Measurements from ENCODE around the gene MTHFD2. TPM values are rescaled to one million over a fixed set of nuclear protein-coding genes. Genes with fewer than 3 reads are reported as not detected.

MTHFD2 gene
- total RNA-seq (100 to 1,000 TPM; 379 to 397 TPM), polyA plus RNA-seq (11.0 TPM)

DNA sequence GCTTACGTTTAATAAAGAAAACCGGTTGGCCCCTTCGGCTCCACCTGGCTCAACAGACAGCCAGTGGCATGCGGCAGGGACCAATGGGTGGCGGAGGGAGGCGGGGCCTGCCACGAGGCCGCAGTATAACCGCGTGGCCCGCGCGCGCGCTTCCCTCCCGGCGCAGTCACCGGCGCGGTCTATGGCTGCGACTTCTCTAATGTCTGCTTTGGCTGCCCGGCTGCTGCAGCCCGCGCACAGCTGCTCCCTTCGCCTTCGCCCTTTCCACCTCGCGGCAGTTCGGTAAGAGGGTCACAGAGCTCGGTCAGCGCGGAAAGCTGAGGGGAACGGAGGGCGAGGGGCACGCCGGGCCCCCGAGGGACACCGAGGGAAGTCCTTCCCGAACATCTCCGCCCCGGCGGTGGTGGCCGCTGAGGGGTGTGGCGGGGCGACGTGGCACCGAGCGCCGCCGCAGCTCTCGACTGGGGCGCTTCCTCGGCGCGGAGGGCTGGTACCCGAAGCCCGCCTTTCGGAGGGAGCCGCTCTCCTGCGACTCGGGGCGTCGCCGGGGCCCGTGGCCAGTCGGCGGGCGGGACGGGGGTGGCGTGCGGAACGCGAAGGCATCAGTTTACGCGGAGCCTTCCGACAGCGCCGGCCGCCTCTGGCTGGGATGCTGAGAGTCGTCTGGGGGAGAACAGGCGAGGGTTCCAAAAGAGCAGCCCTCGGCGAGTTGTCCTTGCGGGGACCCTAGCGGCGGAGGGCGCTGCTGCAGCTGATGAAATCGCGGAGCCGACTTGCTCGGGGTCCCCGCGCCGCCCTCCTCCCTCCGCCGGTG, at the start of gene MTHFD2:
MTHFD2 (plus strand) TSS at position 155 of the 814 bp plus-strand sequence; CDS start at position 182, 27 bp downstream.
- POLR2A ChIA-PET: interaction anchor here (0.6 to 3.6 kb wide), 12 partner anchors 9 to 462 kb away, joined by 3 to 84 read pairs (median 3); partner anchors contain the start of genes MOB1A, STAMBP and TPRKB
- H3K4me3 ChIP-seq (ENCODE audit: low read length): peak within 1 kb of the TSS; percentile 97
- H3K4me1 Mint-ChIP-seq: peaks cover 23 to 44% (median 40%) of the 10 kb centered on the region in 3 donors
- H3K36me3 ChIP-seq (ENCODE audit: insufficient read depth, low read length): no peaks in the 10 kb centered on the region
- peaks cover 0 to 7% (median 0%) of the 10 kb centered on the region in 3 donors for H3K36me3 Mint-ChIP-seq
- no peaks in the 10 kb centered on the region for H3K27me3 ChIP-seq (ENCODE audit: insufficient read depth, low read length, poor library complexity, severe bottlenecking)
- peak within 1 kb of the TSS; percentile 85 to 100 (median 98) for H3K27ac Mint-ChIP-seq
- H3K27me3 Mint-ChIP-seq: no peaks in the 10 kb centered on the region
- peak within 1 kb of the TSS; percentile 84 for H3K27ac ChIP-seq (ENCODE audit: low read depth, low read length)
- peak; percentile 82 to 91 (median 84) for DNase-seq
- H3K9me3 Mint-ChIP-seq: no peaks in the 10 kb centered on the region
- peaks cover 23% of the 10 kb centered on the region for H3K4me1 ChIP-seq (ENCODE audit: insufficient read depth, low read length)
- H3K9me3 ChIP-seq (ENCODE audit: low read length): no peaks in the 10 kb centered on the region
- H3K4me3 Mint-ChIP-seq: peak within 1 kb of the TSS; percentile 90 to 100 (median 95)
- CTCF ChIA-PET: interaction anchor here (0.7 to 5.0 kb wide), 12 partner anchors 9 to 372 kb away, joined by 3 to 59 read pairs (median 6); partner anchors contain the start of genes BOLA3 and MOB1A

DNA sequence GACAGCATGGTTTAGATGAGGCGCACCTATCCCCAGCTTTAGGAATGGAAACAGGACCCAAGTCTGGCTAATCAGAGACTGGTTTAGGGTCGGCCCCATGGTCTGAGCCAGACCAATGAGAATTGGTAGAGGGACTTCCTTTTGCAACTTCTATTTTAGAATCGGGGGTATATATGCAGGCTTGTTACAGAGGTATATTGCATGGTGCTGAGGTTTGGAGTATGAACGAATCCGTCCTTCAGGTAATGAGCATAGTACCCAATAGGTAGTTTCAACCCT, 49.2 kb upstream of the MTHFD2 start:
- CTCF ChIA-PET: interaction anchor here (1.1 to 3.6 kb wide), 8 partner anchors 12 to 322 kb away, joined by 4 to 16 read pairs (median 6); partner anchors contain the start of genes MOB1A and MTHFD2
- no peaks in the 10 kb centered on the region for H3K27me3 ChIP-seq (ENCODE audit: insufficient read depth, low read length, poor library complexity, severe bottlenecking)

DNA sequence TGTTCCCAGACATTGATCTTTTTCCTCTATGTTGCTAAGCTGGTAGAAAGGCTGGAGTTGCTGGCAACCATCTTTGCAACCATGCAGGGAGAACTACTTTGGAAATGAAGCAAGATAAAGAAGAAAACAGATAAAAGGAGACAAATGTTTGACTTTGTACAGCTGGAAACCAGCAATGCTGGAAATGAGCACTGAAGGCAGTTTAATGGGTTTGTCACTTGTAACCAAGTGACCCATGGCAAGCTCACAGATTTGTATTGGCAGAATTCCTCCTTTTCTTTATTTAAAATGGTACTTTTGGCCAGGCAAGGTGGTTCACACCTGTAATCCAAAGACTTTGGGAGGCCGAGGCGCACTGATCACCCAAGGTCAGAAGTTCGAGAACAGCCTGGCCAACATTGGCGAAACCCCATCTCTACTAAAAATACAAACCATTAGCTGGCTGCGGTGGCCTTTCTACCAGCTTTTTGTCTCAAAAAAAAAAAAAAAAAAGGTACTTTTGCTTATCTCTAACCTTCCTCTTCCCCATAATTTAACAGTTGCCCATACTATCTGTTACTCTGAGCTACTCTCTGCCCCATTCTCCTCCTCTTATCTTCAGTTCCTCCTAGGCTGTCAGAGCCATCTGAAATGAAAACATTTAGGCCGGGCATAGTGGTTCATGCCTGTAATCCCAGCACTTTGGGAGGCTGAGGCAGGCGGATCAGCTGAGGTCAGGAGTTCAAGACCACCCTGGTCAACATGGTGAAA, 48.7 kb upstream of the MTHFD2 start:
- CTCF ChIA-PET: interaction anchor here (1.1 to 3.6 kb wide), 5 partner anchors 29 to 322 kb away, joined by 3 to 15 read pairs (median 6); partner anchors contain the start of genes MOB1A and MTHFD2
- Mint-ChIP-seq H3K36me3 (peaks cover 0 to 38% (median 7%) of the 10 kb centered on the region in 3 donors), H3K4me1 (peaks cover 5 to 9% (median 6%) of the 10 kb centered on the region in 3 donors), H3K4me3 (peak overlapping the region in 4 of 7 donors; percentile 23 to 41 (median 40)), H3K9me3 (no peaks in the 10 kb centered on the region), H3K27ac (peak overlapping the region; percentile 17 to 92 (median 55)), H3K27me3 (no peaks in the 10 kb centered on the region)
- Histone ChIP-seq H3K4me1 (ENCODE audit: insufficient read depth, low read length) (peaks cover 12% of the 10 kb centered on the region), H3K27me3 (ENCODE audit: insufficient read depth, low read length, poor library complexity, severe bottlenecking) (no peaks in the 10 kb centered on the region), H3K4me3 (ENCODE audit: low read length) (no peak overlapping the region), H3K27ac (ENCODE audit: low read depth, low read length) (no peak overlapping the region), H3K36me3 (ENCODE audit: insufficient read depth, low read length) (peaks cover 8% of the 10 kb centered on the region), H3K9me3 (ENCODE audit: low read length) (no peaks in the 10 kb centered on the region)
- POLR2A ChIA-PET: interaction anchor here (0.8 to 2.5 kb wide), 2 partner anchors 29 to 50 kb away, joined by 3 to 13 read pairs; partner anchors contain the start of gene MOB1A
- DNase-seq: no peak

More for the DNA sequence above, 49.2 kb upstream of the MTHFD2 start:
- H3K36me3 ChIP-seq (ENCODE audit: insufficient read depth, low read length): peaks cover 9% of the 10 kb centered on the region
- Mint-ChIP-seq H3K27me3 (no peaks in the 10 kb centered on the region), H3K27ac (peak overlapping the region in 6 of 8 donors; percentile 7 to 58 (median 40)), H3K9me3 (no peaks in the 10 kb centered on the region), H3K4me1 (peaks cover 5 to 9% (median 6%) of the 10 kb centered on the region in 3 donors), H3K36me3 (peaks cover 0 to 35% (median 7%) of the 10 kb centered on the region in 3 donors), H3K4me3 (peak overlapping the region in 1 of 7 donors; percentile 23)
- no peak for DNase-seq
- no peak overlapping the region for H3K27ac ChIP-seq (ENCODE audit: low read depth, low read length)
- H3K4me1 ChIP-seq (ENCODE audit: insufficient read depth, low read length): peaks cover 12% of the 10 kb centered on the region
- H3K9me3 ChIP-seq (ENCODE audit: low read length): no peaks in the 10 kb centered on the region
- POLR2A ChIA-PET: interaction anchor here (0.5 to 2.5 kb wide), 3 partner anchors 29 to 216 kb away, joined by 3 to 13 read pairs (median 10); partner anchors contain the start of gene MOB1A
- no peak overlapping the region for H3K4me3 ChIP-seq (ENCODE audit: low read length)

DNA sequence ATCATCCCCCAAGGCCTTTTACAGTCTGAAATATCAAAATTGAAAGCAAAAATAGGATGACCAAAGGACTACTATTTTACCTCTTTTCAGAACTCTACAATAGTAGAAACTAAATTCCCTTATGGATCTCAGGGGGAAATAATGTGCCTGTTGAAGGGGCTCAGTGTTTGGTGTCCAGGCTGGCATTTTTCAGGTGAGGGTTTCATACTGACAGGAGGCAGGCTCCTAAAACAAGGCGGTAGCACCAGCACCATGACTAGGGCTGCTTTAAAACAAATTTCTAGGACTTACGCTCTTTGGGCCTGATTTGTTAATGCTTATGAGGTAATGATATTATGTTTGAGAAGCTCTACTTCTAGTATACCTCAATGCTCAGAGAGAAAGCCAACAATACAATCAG, 45.5 kb upstream of the MTHFD2 start:
- H3K36me3 ChIP-seq (ENCODE audit: insufficient read depth, low read length): peaks cover 29% of the 10 kb centered on the region
- no peaks in the 10 kb centered on the region for H3K4me1 ChIP-seq (ENCODE audit: insufficient read depth, low read length)
- peaks cover 0 to 2% (median 0%) of the 10 kb centered on the region in 3 donors for H3K4me1 Mint-ChIP-seq
- no peaks in the 10 kb centered on the region for H3K27me3 ChIP-seq (ENCODE audit: insufficient read depth, low read length, poor library complexity, severe bottlenecking)
- CTCF ChIA-PET: interaction anchor here (1.7 kb wide), 1 partner anchor 25 kb away, joined by 4 read pairs; the partner anchor contains the start of gene MOB1A
- no peak overlapping the region for H3K4me3 Mint-ChIP-seq
- H3K27ac ChIP-seq (ENCODE audit: low read depth, low read length): no peak overlapping the region
- no peak overlapping the region for H3K4me3 ChIP-seq (ENCODE audit: low read length)
- H3K9me3 Mint-ChIP-seq: no peaks in the 10 kb centered on the region
- POLR2A ChIA-PET: no interaction called here
- no peaks in the 10 kb centered on the region for H3K27me3 Mint-ChIP-seq
- peaks cover 0 to 64% (median 12%) of the 10 kb centered on the region in 3 donors for H3K36me3 Mint-ChIP-seq
- H3K27ac Mint-ChIP-seq: peak overlapping the region in 3 of 8 donors; percentile 54 to 60 (median 60)
- H3K9me3 ChIP-seq (ENCODE audit: low read length): no peaks in the 10 kb centered on the region
- no peak for DNase-seq

DNA sequence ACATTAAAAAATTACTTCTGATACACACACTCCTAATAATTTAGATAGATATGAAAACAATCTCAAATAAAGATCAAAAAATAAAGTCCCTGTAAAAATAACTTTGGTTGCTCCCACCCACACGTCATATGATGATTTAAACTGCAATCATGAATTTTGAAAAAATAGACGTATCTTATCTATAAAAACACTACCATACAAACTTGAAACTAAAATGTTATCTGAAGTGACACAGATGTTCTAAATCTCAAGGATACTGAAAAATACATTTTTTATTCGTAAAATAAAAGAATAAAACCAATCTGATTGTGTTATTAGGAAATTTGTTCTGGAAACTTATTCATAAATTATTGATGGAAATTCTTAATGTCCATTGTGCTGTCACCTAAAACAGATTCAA, 42.6 kb upstream of the MTHFD2 start:
- peaks cover 0 to 9% (median 9%) of the 10 kb centered on the region in 3 donors for H3K4me1 Mint-ChIP-seq
- no peak overlapping the region for H3K4me3 ChIP-seq (ENCODE audit: low read length)
- H3K36me3 Mint-ChIP-seq: peaks cover 0 to 85% (median 20%) of the 10 kb centered on the region in 3 donors
- DNase-seq: no peak
- H3K27ac Mint-ChIP-seq: no peak overlapping the region
- POLR2A ChIA-PET: no interaction called here
- no peak overlapping the region for H3K27ac ChIP-seq (ENCODE audit: low read depth, low read length)
- CTCF ChIA-PET: interaction anchor here (0.8 to 1.6 kb wide), 3 partner anchors 9 to 22 kb away, joined by 3 read pairs; partner anchors contain the start of gene MOB1A
- H3K9me3 Mint-ChIP-seq: no peaks in the 10 kb centered on the region
- H3K27me3 ChIP-seq (ENCODE audit: insufficient read depth, low read length, poor library complexity, severe bottlenecking): no peaks in the 10 kb centered on the region
- no peaks in the 10 kb centered on the region for H3K4me1 ChIP-seq (ENCODE audit: insufficient read depth, low read length)
- no peaks in the 10 kb centered on the region for H3K9me3 ChIP-seq (ENCODE audit: low read length)
- no peaks in the 10 kb centered on the region for H3K27me3 Mint-ChIP-seq
- peaks cover 45% of the 10 kb centered on the region for H3K36me3 ChIP-seq (ENCODE audit: insufficient read depth, low read length)
- H3K4me3 Mint-ChIP-seq: no peak overlapping the region

DNA sequence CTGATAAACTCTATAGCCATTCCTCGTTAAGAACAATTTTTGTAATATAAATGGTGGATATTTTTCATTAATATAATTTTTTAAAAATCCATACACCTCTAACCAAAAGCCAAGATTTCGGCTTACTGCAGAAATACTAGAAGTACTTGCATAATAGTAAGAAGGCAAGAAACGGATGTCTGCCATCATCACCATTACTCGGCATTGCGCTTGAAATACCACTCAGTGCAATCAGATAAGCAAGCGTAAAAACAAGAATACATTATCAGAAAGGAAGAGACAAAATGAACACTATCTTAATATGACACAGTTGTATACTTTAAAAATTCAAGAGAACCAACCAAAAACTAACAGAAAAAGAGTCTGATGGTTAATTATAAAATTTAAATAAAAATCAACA, 35.5 kb upstream of the MTHFD2 start:
- H3K36me3 Mint-ChIP-seq: peaks cover 17 to 80% (median 27%) of the 10 kb centered on the region in 3 donors
- no peaks in the 10 kb centered on the region for H3K9me3 Mint-ChIP-seq

DNA sequence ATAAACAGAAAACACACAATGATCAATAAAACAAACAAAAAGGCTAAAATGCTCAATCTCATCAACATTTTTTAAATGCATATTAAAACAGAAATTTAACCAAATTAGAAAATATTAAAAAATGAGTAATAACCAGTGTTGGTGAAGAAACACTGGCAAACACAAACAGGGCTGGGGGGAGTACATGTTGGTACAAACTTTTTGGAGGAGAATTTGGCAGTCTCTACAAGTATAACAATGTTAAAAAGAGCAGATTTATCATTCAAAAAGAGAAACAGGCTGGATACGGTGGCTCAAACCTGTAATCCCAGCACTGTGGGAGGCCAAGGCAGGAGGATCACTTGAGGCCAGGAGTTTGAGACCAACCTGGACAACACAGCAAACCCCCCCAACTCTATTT, 33.7 kb upstream of the MTHFD2 start:
- Mint-ChIP-seq H3K27ac (peak overlapping the region in 2 of 8 donors; percentile 27 to 39), H3K4me3 (peak overlapping the region in 1 of 7 donors; percentile 20), H3K36me3 (peaks cover 17 to 80% (median 28%) of the 10 kb centered on the region in 3 donors), H3K9me3 (no peaks in the 10 kb centered on the region), H3K4me1 (peaks cover 9 to 34% (median 21%) of the 10 kb centered on the region in 3 donors), H3K27me3 (no peaks in the 10 kb centered on the region)
- POLR2A ChIA-PET: no interaction called here
- H3K27me3 ChIP-seq (ENCODE audit: insufficient read depth, low read length, poor library complexity, severe bottlenecking): no peaks in the 10 kb centered on the region
- H3K4me1 ChIP-seq (ENCODE audit: insufficient read depth, low read length): no peaks in the 10 kb centered on the region
- no peak for DNase-seq
- no peak overlapping the region for H3K4me3 ChIP-seq (ENCODE audit: low read length)
- peaks cover 42% of the 10 kb centered on the region for H3K36me3 ChIP-seq (ENCODE audit: insufficient read depth, low read length)
- no peaks in the 10 kb centered on the region for H3K9me3 ChIP-seq (ENCODE audit: low read length)
- H3K27ac ChIP-seq (ENCODE audit: low read depth, low read length): no peak overlapping the region
- CTCF ChIA-PET: no interaction called here

More for the DNA sequence above, 35.5 kb upstream of the MTHFD2 start:
- no peak overlapping the region for H3K4me3 ChIP-seq (ENCODE audit: low read length)
- no peaks in the 10 kb centered on the region for H3K4me1 ChIP-seq (ENCODE audit: insufficient read depth, low read length)
- no peaks in the 10 kb centered on the region for H3K27me3 ChIP-seq (ENCODE audit: insufficient read depth, low read length, poor library complexity, severe bottlenecking)
- peaks cover 49% of the 10 kb centered on the region for H3K36me3 ChIP-seq (ENCODE audit: insufficient read depth, low read length)
- ChIA-PET CTCF (no interaction called here), POLR2A (no interaction called here)
- DNase-seq: no peak
- peaks cover 5 to 36% (median 23%) of the 10 kb centered on the region in 3 donors for H3K4me1 Mint-ChIP-seq
- no peaks in the 10 kb centered on the region for H3K9me3 ChIP-seq (ENCODE audit: low read length)
- H3K27ac Mint-ChIP-seq: no peak overlapping the region
- no peak overlapping the region for H3K27ac ChIP-seq (ENCODE audit: low read depth, low read length)
- H3K4me3 Mint-ChIP-seq: no peak overlapping the region
- no peaks in the 10 kb centered on the region for H3K27me3 Mint-ChIP-seq
